ENCODE results near the gene CEP57L1. TPM values are rescaled to one million over a fixed set of nuclear protein-coding genes. Genes with fewer than 3 reads are reported as not detected.
"Not testable (repeated sequence)": the region's sequence is repeated elsewhere in the genome, so short reads cannot be mapped to it uniquely, and the experiment has no call there.

CEP57L1 gene
- total RNA-seq, 1 donor from 2014 or later: 17.5 TPM

- FAIRE-seq (no peak), DNase-seq (ENCODE audit: low read depth) (no peak)
- no peak overlapping the region for H3K4me3 ChIP-seq (ENCODE audit: insufficient read depth, low read depth, low read length)
- H3K36me3 Mint-ChIP-seq (ENCODE audit: low read depth, unreplicated experiment): peaks cover 2% of the 10 kb centered on the region
- no peaks in the 10 kb centered on the region for H3K79me2 ChIP-seq (ENCODE audit: insufficient read depth, low read length)
- no peaks in the 10 kb centered on the region for H3K9me3 ChIP-seq (ENCODE audit: insufficient read depth, low read depth, low read length)
- no peak overlapping the region for H3K4me2 ChIP-seq (ENCODE audit: low read length)
- H3K27me3 ChIP-seq (ENCODE audit: insufficient read depth, low read length): peaks cover 35% of the 10 kb centered on the region
- H3K9ac ChIP-seq (ENCODE audit: low read length): no peak overlapping the region
- peaks cover 7% of the 10 kb centered on the region for H3K9me3 Mint-ChIP-seq (ENCODE audit: unreplicated experiment)
- no peaks in the 10 kb centered on the region for H4K20me1 ChIP-seq (ENCODE audit: insufficient read depth, low read length)
- no peak overlapping the region for H3K4me3 Mint-ChIP-seq (ENCODE audit: unreplicated experiment)
- H3K4me1 ChIP-seq (ENCODE audit: insufficient read depth, low read length): no peaks in the 10 kb centered on the region
- H3K27ac ChIP-seq (ENCODE audit: low read depth, low read length): no peak overlapping the region
- H3K4me1 Mint-ChIP-seq (ENCODE audit: low read depth, unreplicated experiment): no peaks in the 10 kb centered on the region
- TF ChIP-seq EZH2 (IDR thresholded peaks at IDR 0.05; ENCODE audit: insufficient read depth, low read length): no peak
- TF ChIP-seq CTCF (IDR thresholded peaks at IDR 0.05; ENCODE audit: insufficient read depth, low read depth, low read length): no peak
- H3K27ac Mint-ChIP-seq (ENCODE audit: unreplicated experiment): no peak overlapping the region
- H3K36me3 ChIP-seq (ENCODE audit: insufficient read depth, low read length): no peaks in the 10 kb centered on the region
- peaks cover 1% of the 10 kb centered on the region for H3K27me3 Mint-ChIP-seq (ENCODE audit: low read depth, unreplicated experiment)
- no peak overlapping the region for H2AFZ ChIP-seq (ENCODE audit: low read depth, low read length)
These were observed 92.8 kb downstream of the CEP57L1 start for GRCh38 chr6:109188115-109188411.

GRCh38 chr6:109191368-109191767, 96.1 kb downstream of the CEP57L1 start:
- H3K27ac Mint-ChIP-seq (ENCODE audit: unreplicated experiment); H3K4me2 ChIP-seq (ENCODE audit: low read length); H3K27ac ChIP-seq (ENCODE audit: low read depth, low read length); H3K36me3 Mint-ChIP-seq (ENCODE audit: low read depth, unreplicated experiment); H3K36me3 ChIP-seq (ENCODE audit: insufficient read depth, low read length); H3K27me3 ChIP-seq (ENCODE audit: insufficient read depth, low read length); H3K9ac ChIP-seq (ENCODE audit: low read length); H3K4me1 ChIP-seq (ENCODE audit: insufficient read depth, low read length); H3K4me3 ChIP-seq (ENCODE audit: insufficient read depth, low read depth, low read length); H3K9me3 ChIP-seq (ENCODE audit: insufficient read depth, low read depth, low read length); H3K4me3 Mint-ChIP-seq (ENCODE audit: unreplicated experiment); H2AFZ ChIP-seq (ENCODE audit: low read depth, low read length); H3K27me3 Mint-ChIP-seq (ENCODE audit: low read depth, unreplicated experiment); FAIRE-seq; H3K79me2 ChIP-seq (ENCODE audit: insufficient read depth, low read length); H4K20me1 ChIP-seq (ENCODE audit: insufficient read depth, low read length); H3K4me1 Mint-ChIP-seq (ENCODE audit: low read depth, unreplicated experiment); DNase-seq (ENCODE audit: low read depth): not testable (repeated sequence)
- peaks cover 14% of the 10 kb centered on the region for H3K9me3 Mint-ChIP-seq (ENCODE audit: unreplicated experiment)

GRCh38 chr6:109192865-109193264, 97.6 kb downstream of the CEP57L1 start:
- Histone ChIP-seq H3K79me2 (ENCODE audit: insufficient read depth, low read length) (no peaks in the 10 kb centered on the region), H3K9me3 (ENCODE audit: insufficient read depth, low read depth, low read length) (no peaks in the 10 kb centered on the region), H3K9ac (ENCODE audit: low read length) (no peak overlapping the region), H4K20me1 (ENCODE audit: insufficient read depth, low read length) (no peaks in the 10 kb centered on the region), H2AFZ (ENCODE audit: low read depth, low read length) (no peak overlapping the region), H3K36me3 (ENCODE audit: insufficient read depth, low read length) (no peaks in the 10 kb centered on the region), H3K27me3 (ENCODE audit: insufficient read depth, low read length) (no peaks in the 10 kb centered on the region), H3K4me1 (ENCODE audit: insufficient read depth, low read length) (no peaks in the 10 kb centered on the region), H3K4me3 (ENCODE audit: insufficient read depth, low read depth, low read length) (no peak overlapping the region), H3K27ac (ENCODE audit: low read depth, low read length) (no peak overlapping the region), H3K4me2 (ENCODE audit: low read length) (no peak overlapping the region)
- FAIRE-seq (no peak), DNase-seq (ENCODE audit: low read depth) (no peak)
- Mint-ChIP-seq H3K36me3 (ENCODE audit: low read depth, unreplicated experiment) (peaks cover 2% of the 10 kb centered on the region), H3K4me1 (ENCODE audit: low read depth, unreplicated experiment) (no peaks in the 10 kb centered on the region), H3K4me3 (ENCODE audit: unreplicated experiment) (no peak overlapping the region), H3K27ac (ENCODE audit: unreplicated experiment) (no peak overlapping the region), H3K27me3 (ENCODE audit: low read depth, unreplicated experiment) (no peaks in the 10 kb centered on the region), H3K9me3 (ENCODE audit: unreplicated experiment) (peaks cover 14% of the 10 kb centered on the region)
- no peak for TF ChIP-seq EZH2 (IDR thresholded peaks at IDR 0.05; ENCODE audit: insufficient read depth, low read length)
- TF ChIP-seq CTCF (IDR thresholded peaks at IDR 0.05; ENCODE audit: insufficient read depth, low read depth, low read length): no peak
